ENCODE data around the gene REC114. TPM values are rescaled to one million over a fixed set of nuclear protein-coding genes. Genes with fewer than 3 reads are reported as not detected.
"Not testable (repeated sequence)": the region's sequence is repeated elsewhere in the genome, so short reads cannot be mapped to it uniquely, and the experiment has no call there.

The REC114 gene
- total RNA-seq, 1 donor from 2014 or later = not detected

DNA sequence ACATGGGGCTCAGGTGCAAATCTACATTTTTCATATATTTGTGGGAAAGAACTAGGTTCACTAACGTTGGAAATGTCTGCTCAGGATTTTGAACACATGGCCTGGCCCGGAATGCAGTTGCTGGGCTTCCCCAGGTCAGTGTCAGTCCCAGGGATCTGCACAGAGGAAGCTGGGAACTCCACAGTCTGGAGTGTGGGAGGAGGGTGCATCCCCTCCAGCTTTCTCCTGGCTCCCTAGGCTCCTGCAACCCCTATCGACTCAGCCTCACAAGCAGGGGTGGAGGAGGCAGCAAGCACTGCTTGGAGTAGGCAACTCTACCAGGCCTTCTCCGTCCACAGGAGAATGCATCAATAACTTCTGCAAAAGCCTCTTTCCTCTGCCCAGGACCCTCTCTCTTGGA lies 44.1 kb upstream of the REC114 start:
- TF ChIP-seq, protein P1, sequence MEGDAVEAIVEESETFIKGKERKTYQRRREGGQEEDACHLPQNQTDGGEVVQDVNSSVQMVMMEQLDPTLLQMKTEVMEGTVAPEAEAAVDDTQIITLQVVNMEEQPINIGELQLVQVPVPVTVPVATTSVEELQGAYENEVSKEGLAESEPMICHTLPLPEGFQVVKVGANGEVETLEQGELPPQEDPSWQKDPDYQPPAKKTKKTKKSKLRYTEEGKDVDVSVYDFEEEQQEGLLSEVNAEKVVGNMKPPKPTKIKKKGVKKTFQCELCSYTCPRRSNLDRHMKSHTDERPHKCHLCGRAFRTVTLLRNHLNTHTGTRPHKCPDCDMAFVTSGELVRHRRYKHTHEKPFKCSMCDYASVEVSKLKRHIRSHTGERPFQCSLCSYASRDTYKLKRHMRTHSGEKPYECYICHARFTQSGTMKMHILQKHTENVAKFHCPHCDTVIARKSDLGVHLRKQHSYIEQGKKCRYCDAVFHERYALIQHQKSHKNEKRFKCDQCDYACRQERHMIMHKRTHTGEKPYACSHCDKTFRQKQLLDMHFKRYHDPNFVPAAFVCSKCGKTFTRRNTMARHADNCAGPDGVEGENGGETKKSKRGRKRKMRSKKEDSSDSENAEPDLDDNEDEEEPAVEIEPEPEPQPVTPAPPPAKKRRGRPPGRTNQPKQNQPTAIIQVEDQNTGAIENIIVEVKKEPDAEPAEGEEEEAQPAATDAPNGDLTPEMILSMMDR (IDR thresholded peaks at IDR 0.05) = no peak
- no peaks in the 10 kb centered on the region for H3K9me3 ChIP-seq
- no peak for ATAC-seq

DNA sequence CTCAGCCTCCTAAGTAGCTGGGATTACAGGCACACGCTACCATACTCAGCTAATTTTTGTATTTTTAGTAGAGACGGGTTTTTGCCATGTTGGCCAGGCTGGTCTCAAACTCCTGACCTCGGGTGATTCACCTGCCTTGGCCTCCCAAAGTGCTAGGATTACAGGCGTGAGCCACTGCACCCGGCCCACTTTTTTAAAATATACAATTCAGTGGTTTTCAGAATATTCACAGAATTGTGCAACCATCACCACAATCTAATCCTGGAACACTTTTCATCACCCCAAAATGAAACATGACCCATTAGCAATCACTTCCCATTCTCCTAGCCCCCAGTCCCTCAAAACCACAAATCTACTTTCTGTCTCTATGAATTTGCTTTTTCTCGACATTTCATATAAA lies 42.7 kb upstream of the REC114 start:
- H3K4me3 ChIP-seq; H3K27ac ChIP-seq; DNase-seq; intact Hi-C loops (cut with DNase I); H3K4me1 ChIP-seq; ATAC-seq; H3K9me3 ChIP-seq; H3K27me3 ChIP-seq; H3K36me3 ChIP-seq: not testable (repeated sequence)

More for the DNA sequence above, 44.1 kb upstream of the REC114 start:
- intact Hi-C loops (cut with DNase I) = no loop called here
- Histone ChIP-seq H3K36me3 (no peaks in the 10 kb centered on the region), H3K27ac (no peak overlapping the region), H3K4me1 (no peaks in the 10 kb centered on the region), H3K27me3 (peaks cover 4% of the 10 kb centered on the region), H3K4me3 (no peak overlapping the region)
- no peak for DNase-seq

DNA sequence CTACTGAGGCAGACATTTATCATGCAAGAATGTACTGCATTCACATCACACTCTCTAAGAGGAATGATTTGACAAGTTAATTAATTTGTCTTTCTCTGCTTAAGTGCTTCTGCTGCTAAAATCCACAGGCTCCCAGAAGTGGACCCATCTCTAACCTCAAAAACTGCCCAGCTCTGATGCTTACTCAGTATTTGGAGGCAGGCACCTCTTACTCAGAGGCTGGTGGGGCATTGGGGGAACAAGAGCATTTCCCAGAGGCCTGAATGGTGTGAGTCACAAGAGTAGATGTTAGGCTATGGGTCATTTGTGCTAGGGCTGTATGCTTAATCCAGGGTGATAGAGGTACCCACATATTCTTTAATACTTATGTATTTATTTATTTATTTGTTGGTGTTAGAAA lies 39.8 kb upstream of the REC114 start:
- H3K27ac ChIP-seq = no peak overlapping the region
- peaks cover 4% of the 10 kb centered on the region for H3K27me3 ChIP-seq
- no peaks in the 10 kb centered on the region for H3K4me1 ChIP-seq
- ATAC-seq (no peak), DNase-seq (no peak)
- no peaks in the 10 kb centered on the region for H3K9me3 ChIP-seq
- H3K4me3 ChIP-seq = no peak overlapping the region
- TF ChIP-seq, protein P1 (IDR thresholded peaks at IDR 0.05) = no peak
- no peaks in the 10 kb centered on the region for H3K36me3 ChIP-seq
- intact Hi-C loops (cut with DNase I) = no loop called here

DNA sequence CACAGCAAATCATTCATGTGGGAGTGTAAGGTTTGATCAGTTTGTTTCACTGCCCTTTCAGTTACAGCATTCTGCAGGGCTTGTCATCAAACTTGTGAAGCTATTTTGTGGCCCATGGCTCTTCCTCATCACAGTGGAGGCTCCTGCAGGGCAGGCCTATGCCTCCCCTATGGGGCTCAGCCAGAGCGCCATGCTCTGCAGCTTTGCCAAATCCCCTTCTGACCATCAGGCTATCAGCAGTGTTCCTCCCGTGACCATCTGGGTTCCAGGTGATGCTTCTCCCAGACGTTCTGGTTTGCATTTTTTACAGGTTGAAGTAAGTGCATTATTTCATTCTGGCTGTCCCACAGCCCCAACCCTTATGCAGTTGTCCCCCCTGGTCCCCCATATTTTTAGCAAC lies 28.1 kb upstream of the REC114 start:
- no peaks in the 10 kb centered on the region for H3K36me3 ChIP-seq
- H3K27me3 ChIP-seq = peaks cover 8% of the 10 kb centered on the region
- H3K4me1 ChIP-seq = no peaks in the 10 kb centered on the region
- intact Hi-C loops (cut with DNase I) = no loop called here
- H3K9me3 ChIP-seq = no peaks in the 10 kb centered on the region
- TF ChIP-seq, protein P1 (IDR thresholded peaks at IDR 0.05) = no peak
- ATAC-seq = no peak
- no peak for DNase-seq
- H3K27ac ChIP-seq = no peak overlapping the region
- no peak overlapping the region for H3K4me3 ChIP-seq

DNA sequence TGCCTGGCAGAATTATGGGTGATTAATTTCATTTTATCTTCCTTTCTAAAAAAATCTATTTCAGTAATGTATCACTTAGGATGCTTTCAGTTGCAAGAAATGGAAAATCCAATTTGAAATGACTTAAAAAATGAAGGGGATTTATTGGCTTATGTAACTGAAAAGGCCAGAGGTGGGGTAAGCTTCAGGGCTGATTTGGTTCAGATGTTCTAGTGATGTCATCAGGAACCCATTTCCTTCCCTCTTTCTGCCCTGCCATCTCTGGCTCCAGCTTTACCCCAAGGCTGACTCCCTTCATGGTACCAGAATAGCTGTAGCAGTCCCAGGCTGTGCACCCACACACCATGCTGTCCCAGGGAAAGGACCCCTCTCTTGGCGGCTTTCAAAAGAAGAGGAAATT lies 18.5 kb upstream of the REC114 start:
- no peaks in the 10 kb centered on the region for H3K4me1 ChIP-seq
- no peak overlapping the region for H3K4me3 ChIP-seq
- intact Hi-C loops (cut with DNase I) = no loop called here
- DNase-seq (no peak), ATAC-seq (no peak)
- TF ChIP-seq, protein P1 (IDR thresholded peaks at IDR 0.05) = no peak
- H3K36me3 ChIP-seq = no peaks in the 10 kb centered on the region
- H3K27ac ChIP-seq = no peak overlapping the region
- H3K9me3 ChIP-seq = no peaks in the 10 kb centered on the region
- peaks cover 26% of the 10 kb centered on the region for H3K27me3 ChIP-seq

DNA sequence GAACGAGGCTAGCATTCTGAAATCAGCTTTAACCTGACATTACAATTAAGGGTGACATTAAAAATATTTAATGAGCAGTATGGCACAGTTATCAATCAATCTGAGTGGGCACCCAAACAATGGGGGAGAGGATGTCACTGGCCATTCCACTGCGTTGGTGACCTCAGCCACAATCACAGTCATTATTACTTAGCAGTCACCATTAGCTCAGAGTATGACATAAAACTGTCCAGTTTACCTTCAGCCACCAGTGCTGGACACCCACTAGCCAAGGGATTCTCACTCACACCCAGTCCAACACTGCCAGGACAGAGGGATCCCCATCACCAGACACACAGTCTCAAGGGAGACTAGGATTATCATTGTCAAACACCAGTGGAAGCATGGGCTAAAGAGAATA lies 17.5 kb upstream of the REC114 start:
- Histone ChIP-seq H3K4me3 (no peak overlapping the region), H3K36me3 (no peaks in the 10 kb centered on the region), H3K27me3 (peaks cover 26% of the 10 kb centered on the region), H3K4me1 (no peaks in the 10 kb centered on the region), H3K27ac (no peak overlapping the region), H3K9me3 (no peaks in the 10 kb centered on the region)
- intact Hi-C loops (cut with DNase I) = no loop called here
- ATAC-seq (no peak), DNase-seq (no peak)
- TF ChIP-seq, protein P1 (IDR thresholded peaks at IDR 0.05) = no peak

Data from upper lobe of right lung (tissue), 1 donor.